Measurements from ENCODE around the gene RANBP9. TPM values are rescaled to one million over a fixed set of nuclear protein-coding genes. Genes with fewer than 3 reads are reported as not detected.

RANBP9 gene
- total RNA-seq, 1 experiment from 2014 or later, result 57.4 TPM

GRCh38 chr6:13614926-13615791 is 96.5 kb downstream of the RANBP9 start, which contains the start of gene NOL7:
NOL7 (plus strand) TSS chr6:13615335; CDS start chr6:13615359, 24 bp downstream.
- Histone ChIP-seq H3K4me1 (ENCODE audit: insufficient read depth, low read length, poor library complexity, severe bottlenecking) (peaks cover 18% of the 10 kb centered on the region), H3K27me3 (replicated peaks; ENCODE audit: insufficient read depth, low read depth, low read length, poor library complexity) (no peaks in the 10 kb centered on the region), H3K27ac (ENCODE audit: low read depth, low read length, poor library complexity, severe bottlenecking) (peak within 1 kb of the TSS; percentile 93), H3K4me3 (ENCODE audit: low read depth, low read length, poor library complexity, severe bottlenecking) (peak within 1 kb of the TSS; percentile 91), H3K9me3 (ENCODE audit: low read depth, low read length, poor library complexity, severe bottlenecking) (no peaks in the 10 kb centered on the region), H3K36me3 (ENCODE audit: insufficient read depth, low read length, poor library complexity, severe bottlenecking) (peaks cover 35% of the 10 kb centered on the region)
- DNase-seq (ENCODE audit: low spot score), result peak; percentile 99
- ChIA-PET CTCF (interaction anchor here (0.6 to 1.4 kb wide), 6 partner anchors 10 to 280 kb away, joined by 3 to 15 read pairs (median 4); partner anchors contain the start of genes GFOD1 and SIRT5), POLR2A (ENCODE audit: low non-redundant PET) (interaction anchor here (0.6 kb wide), 1 partner anchor 10 kb away, joined by 5 read pairs; no protein-coding TSS in a partner anchor)
- TF ChIP-seq EZH2 (IDR thresholded peaks at IDR 0.05; ENCODE audit: borderline replicate concordance, low read depth, low read length, poor library complexity, severe bottlenecking), result no peak
- peak; percentile 98 for TF ChIP-seq CTCF (conservative IDR thresholded peaks at IDR 0.05; ENCODE audit: low read depth, low read length)
- intact Hi-C loops (cut with micrococcal nuclease; ENCODE audit: unreplicated experiment), result loop anchor here (2.0 kb wide), 1 partner anchor 278 kb away; no protein-coding TSS in a partner anchor
- no TSS peak for BruUV-seq (replicated peaks)

GRCh38 chr6:13614126-13614925 is 97.3 kb downstream of the RANBP9 start:
- peak; percentile 55 for DNase-seq (ENCODE audit: low spot score)
- Histone ChIP-seq H3K27me3 (replicated peaks; ENCODE audit: insufficient read depth, low read depth, low read length, poor library complexity) (no peaks in the 10 kb centered on the region), H3K27ac (ENCODE audit: low read depth, low read length, poor library complexity, severe bottlenecking) (peak overlapping the region; percentile 93), H3K4me1 (ENCODE audit: insufficient read depth, low read length, poor library complexity, severe bottlenecking) (peaks cover 18% of the 10 kb centered on the region), H3K36me3 (ENCODE audit: insufficient read depth, low read length, poor library complexity, severe bottlenecking) (peaks cover 27% of the 10 kb centered on the region), H3K9me3 (ENCODE audit: low read depth, low read length, poor library complexity, severe bottlenecking) (no peaks in the 10 kb centered on the region), H3K4me3 (ENCODE audit: low read depth, low read length, poor library complexity, severe bottlenecking) (peak overlapping the region; percentile 91)
- no peak for TF ChIP-seq EZH2 (IDR thresholded peaks at IDR 0.05; ENCODE audit: borderline replicate concordance, low read depth, low read length, poor library complexity, severe bottlenecking)
- BruUV-seq (replicated peaks), result TSS peak; percentile 73
- ChIA-PET CTCF (interaction anchor here (1.0 to 1.4 kb wide), 4 partner anchors 10 to 279 kb away, joined by 3 to 15 read pairs (median 6); partner anchors contain the start of genes GFOD1 and SIRT5), POLR2A (ENCODE audit: low non-redundant PET) (interaction anchor here (0.6 kb wide), 1 partner anchor 11 kb away, joined by 5 read pairs; no protein-coding TSS in a partner anchor)
- intact Hi-C loops (cut with micrococcal nuclease; ENCODE audit: unreplicated experiment), result loop anchor here (2.0 kb wide), 1 partner anchor 278 kb away; no protein-coding TSS in a partner anchor

DNA sequence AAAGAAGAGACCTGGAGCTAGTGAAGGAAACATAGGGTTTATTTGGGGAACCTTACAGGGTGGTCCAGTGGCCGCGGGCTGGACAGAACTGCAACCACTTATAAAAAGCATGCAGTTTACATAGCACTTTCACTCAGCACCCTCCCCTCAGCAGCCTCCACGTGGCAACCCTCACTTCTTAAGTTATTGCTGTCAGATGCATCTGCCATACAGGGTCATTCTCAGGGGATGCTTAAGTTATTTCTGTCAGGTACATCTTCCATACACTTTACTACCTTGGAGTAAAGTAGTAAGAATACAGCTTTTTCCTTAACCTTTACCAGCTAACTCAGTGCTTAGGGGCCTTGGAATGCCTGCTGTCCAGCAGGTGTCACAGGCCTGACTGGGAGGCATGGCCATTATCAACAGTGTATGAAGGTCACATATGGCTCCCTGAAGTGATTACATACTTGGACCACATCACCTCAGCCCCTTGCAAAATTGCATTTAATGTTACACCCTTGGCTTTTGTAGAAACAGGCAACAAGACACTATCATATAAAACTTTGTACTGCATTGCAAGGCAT is 98.5 kb downstream of the RANBP9 start:
- no TSS peak for BruUV-seq (replicated peaks)
- TF ChIP-seq CTCF (conservative IDR thresholded peaks at IDR 0.05; ENCODE audit: low read depth, low read length) (no peak), EZH2 (IDR thresholded peaks at IDR 0.05; ENCODE audit: borderline replicate concordance, low read depth, low read length, poor library complexity, severe bottlenecking) (no peak)
- Histone ChIP-seq H3K4me1 (ENCODE audit: insufficient read depth, low read length, poor library complexity, severe bottlenecking) (peaks cover 18% of the 10 kb centered on the region), H3K4me3 (ENCODE audit: low read depth, low read length, poor library complexity, severe bottlenecking) (no peak overlapping the region), H3K27ac (ENCODE audit: low read depth, low read length, poor library complexity, severe bottlenecking) (no peak overlapping the region), H3K27me3 (replicated peaks; ENCODE audit: insufficient read depth, low read depth, low read length, poor library complexity) (no peaks in the 10 kb centered on the region), H3K36me3 (ENCODE audit: insufficient read depth, low read length, poor library complexity, severe bottlenecking) (peaks cover 17% of the 10 kb centered on the region), H3K9me3 (ENCODE audit: low read depth, low read length, poor library complexity, severe bottlenecking) (no peaks in the 10 kb centered on the region)
- ChIA-PET CTCF (no interaction called here), POLR2A (ENCODE audit: low non-redundant PET) (interaction anchor here (0.8 kb wide), 1 partner anchor 466 kb away, joined by 3 read pairs; no protein-coding TSS in a partner anchor)
- DNase-seq (ENCODE audit: low spot score), result no peak
- intact Hi-C loops (cut with micrococcal nuclease; ENCODE audit: unreplicated experiment), result no loop called here
